ENCODE measurements around the gene RHOD.

Gene RHOD

GRCh38 chr11:67022961-67023956, 33.4 kb upstream of the RHOD start, which contains the start of gene SYT12:
TSS of gene SYT12 (plus strand) at chr11:67023134. CDS start at chr11:67030145, 7,011 bp downstream.
- Histone ChIP-seq H3K36me3 (ENCODE audit: control insufficient read depth, insufficient read depth, low read length) (no peaks in the 10 kb centered on the region), H3K27ac (ENCODE audit: low read depth, low read length, severe bottlenecking) (no peak within 1 kb of the TSS), H3K4me3 (ENCODE audit: extremely low read depth, insufficient read depth, low read length, poor library complexity, severe bottlenecking) (peak within 1 kb of the TSS; percentile 18), H3K9me3 (ENCODE audit: control insufficient read depth, low read length) (no peaks in the 10 kb centered on the region), H3K4me1 (ENCODE audit: control insufficient read depth, insufficient read depth, low read length, poor library complexity, severe bottlenecking) (peaks cover 2% of the 10 kb centered on the region)
- WGBS, 2 experiments (ENCODE audit: insufficient coverage in 2 of 2): 2 to 5% methylated on average over 96 to 99 of the region's 118 CpGs

GRCh38 chr11:67023957-67024353, 32.7 kb upstream of the RHOD start:
- Histone ChIP-seq H3K9me3 (ENCODE audit: control insufficient read depth, low read length) (no peaks in the 10 kb centered on the region), H3K27ac (ENCODE audit: low read depth, low read length, severe bottlenecking) (no peak overlapping the region), H3K4me1 (ENCODE audit: control insufficient read depth, insufficient read depth, low read length, poor library complexity, severe bottlenecking) (peaks cover 2% of the 10 kb centered on the region), H3K36me3 (ENCODE audit: control insufficient read depth, insufficient read depth, low read length) (no peaks in the 10 kb centered on the region), H3K4me3 (ENCODE audit: extremely low read depth, insufficient read depth, low read length, poor library complexity, severe bottlenecking) (no peak overlapping the region)
- 46 to 74% methylated on average over 4 of the region's 6 CpGs for WGBS, 2 experiments (ENCODE audit: insufficient coverage in 2 of 2)

- peaks cover 2% of the 10 kb centered on the region for H3K4me1 ChIP-seq (ENCODE audit: control insufficient read depth, insufficient read depth, low read length, poor library complexity, severe bottlenecking)
- H3K4me3 ChIP-seq (ENCODE audit: extremely low read depth, insufficient read depth, low read length, poor library complexity, severe bottlenecking): no peak overlapping the region
- no peaks in the 10 kb centered on the region for H3K36me3 ChIP-seq (ENCODE audit: control insufficient read depth, insufficient read depth, low read length)
- no peak overlapping the region for H3K27ac ChIP-seq (ENCODE audit: low read depth, low read length, severe bottlenecking)
- WGBS, 2 experiments (ENCODE audit: insufficient coverage in 2 of 2): 80 to 83% methylated on average over 3 to 5 of the region's 5 CpGs
- H3K9me3 ChIP-seq (ENCODE audit: control insufficient read depth, low read length): no peaks in the 10 kb centered on the region
Measured at GRCh38 chr11:67024410-67024809, 32.2 kb upstream of the RHOD start.

- Histone ChIP-seq H3K27ac (ENCODE audit: low read depth, low read length, severe bottlenecking) (no peak overlapping the region), H3K4me3 (ENCODE audit: extremely low read depth, insufficient read depth, low read length, poor library complexity, severe bottlenecking) (no peak overlapping the region), H3K4me1 (ENCODE audit: control insufficient read depth, insufficient read depth, low read length, poor library complexity, severe bottlenecking) (peaks cover 2% of the 10 kb centered on the region), H3K36me3 (ENCODE audit: control insufficient read depth, insufficient read depth, low read length) (no peaks in the 10 kb centered on the region), H3K9me3 (ENCODE audit: control insufficient read depth, low read length) (no peaks in the 10 kb centered on the region)
- 80 to 100% methylated on average over 1 of the region's 1 CpG for WGBS, 2 experiments (ENCODE audit: insufficient coverage in 2 of 2)
Measured at GRCh38 chr11:67024966-67025365, 31.7 kb upstream of the RHOD start.

- peaks cover 7% of the 10 kb centered on the region for H3K4me1 ChIP-seq (ENCODE audit: control insufficient read depth, insufficient read depth, low read length, poor library complexity, severe bottlenecking)
- H3K4me3 ChIP-seq (ENCODE audit: extremely low read depth, insufficient read depth, low read length, poor library complexity, severe bottlenecking): no peak overlapping the region
- no peaks in the 10 kb centered on the region for H3K36me3 ChIP-seq (ENCODE audit: control insufficient read depth, insufficient read depth, low read length)
- 80 to 86% methylated on average over 2 to 5 of the region's 8 CpGs for WGBS, 2 experiments (ENCODE audit: insufficient coverage in 2 of 2)
- H3K9me3 ChIP-seq (ENCODE audit: control insufficient read depth, low read length): no peaks in the 10 kb centered on the region
- H3K27ac ChIP-seq (ENCODE audit: low read depth, low read length, severe bottlenecking): no peak overlapping the region
Measured at GRCh38 chr11:67025750-67026149, 30.9 kb upstream of the RHOD start.

GRCh38 chr11:67026941-67027340, 29.7 kb upstream of the RHOD start:
- no peaks in the 10 kb centered on the region for H3K9me3 ChIP-seq (ENCODE audit: control insufficient read depth, low read length)
- 75 to 97% methylated on average over 3 of the region's 5 CpGs for WGBS, 2 experiments (ENCODE audit: insufficient coverage in 2 of 2)
- peaks cover 13% of the 10 kb centered on the region for H3K4me1 ChIP-seq (ENCODE audit: control insufficient read depth, insufficient read depth, low read length, poor library complexity, severe bottlenecking)
- no peaks in the 10 kb centered on the region for H3K36me3 ChIP-seq (ENCODE audit: control insufficient read depth, insufficient read depth, low read length)
- H3K4me3 ChIP-seq (ENCODE audit: extremely low read depth, insufficient read depth, low read length, poor library complexity, severe bottlenecking): no peak overlapping the region
- H3K27ac ChIP-seq (ENCODE audit: low read depth, low read length, severe bottlenecking): no peak overlapping the region

GRCh38 chr11:67027483-67027930, 29.1 kb upstream of the RHOD start:
- H3K27ac ChIP-seq (ENCODE audit: low read depth, low read length, severe bottlenecking): no peak overlapping the region
- no peaks in the 10 kb centered on the region for H3K9me3 ChIP-seq (ENCODE audit: control insufficient read depth, low read length)
- H3K4me3 ChIP-seq (ENCODE audit: extremely low read depth, insufficient read depth, low read length, poor library complexity, severe bottlenecking): no peak overlapping the region
- H3K4me1 ChIP-seq (ENCODE audit: control insufficient read depth, insufficient read depth, low read length, poor library complexity, severe bottlenecking): peaks cover 17% of the 10 kb centered on the region
- WGBS, 2 experiments (ENCODE audit: insufficient coverage in 2 of 2): 88 to 94% methylated on average over 11 of the region's 12 CpGs
- no peaks in the 10 kb centered on the region for H3K36me3 ChIP-seq (ENCODE audit: control insufficient read depth, insufficient read depth, low read length)

- Histone ChIP-seq H3K27ac (ENCODE audit: low read depth, low read length, severe bottlenecking) (no peak overlapping the region), H3K36me3 (ENCODE audit: control insufficient read depth, insufficient read depth, low read length) (no peaks in the 10 kb centered on the region), H3K9me3 (ENCODE audit: control insufficient read depth, low read length) (no peaks in the 10 kb centered on the region), H3K4me1 (ENCODE audit: control insufficient read depth, insufficient read depth, low read length, poor library complexity, severe bottlenecking) (peaks cover 18% of the 10 kb centered on the region), H3K4me3 (ENCODE audit: extremely low read depth, insufficient read depth, low read length, poor library complexity, severe bottlenecking) (no peak overlapping the region)
- 96 to 100% methylated on average over 1 to 3 of the region's 6 CpGs for WGBS, 2 experiments (ENCODE audit: insufficient coverage in 2 of 2)
Measured at GRCh38 chr11:67027943-67028542, 28.6 kb upstream of the RHOD start.

- 86 to 87% methylated on average over 4 to 5 of the region's 6 CpGs for WGBS, 2 experiments (ENCODE audit: insufficient coverage in 2 of 2)
- H3K4me1 ChIP-seq (ENCODE audit: control insufficient read depth, insufficient read depth, low read length, poor library complexity, severe bottlenecking): peaks cover 27% of the 10 kb centered on the region
- H3K4me3 ChIP-seq (ENCODE audit: extremely low read depth, insufficient read depth, low read length, poor library complexity, severe bottlenecking): no peak overlapping the region
- H3K9me3 ChIP-seq (ENCODE audit: control insufficient read depth, low read length): no peaks in the 10 kb centered on the region
- H3K36me3 ChIP-seq (ENCODE audit: control insufficient read depth, insufficient read depth, low read length): no peaks in the 10 kb centered on the region
- no peak overlapping the region for H3K27ac ChIP-seq (ENCODE audit: low read depth, low read length, severe bottlenecking)
Measured at GRCh38 chr11:67029146-67029545, 27.5 kb upstream of the RHOD start.

GRCh38 chr11:67030976-67031375, 25.7 kb upstream of the RHOD start:
- Histone ChIP-seq H3K4me1 (ENCODE audit: control insufficient read depth, insufficient read depth, low read length, poor library complexity, severe bottlenecking) (peaks cover 29% of the 10 kb centered on the region), H3K4me3 (ENCODE audit: extremely low read depth, insufficient read depth, low read length, poor library complexity, severe bottlenecking) (no peak overlapping the region), H3K27ac (ENCODE audit: low read depth, low read length, severe bottlenecking) (no peak overlapping the region), H3K36me3 (ENCODE audit: control insufficient read depth, insufficient read depth, low read length) (no peaks in the 10 kb centered on the region), H3K9me3 (ENCODE audit: control insufficient read depth, low read length) (no peaks in the 10 kb centered on the region)
- WGBS, 2 experiments (ENCODE audit: insufficient coverage in 2 of 2): 96 to 100% methylated on average over 3 to 5 of the region's 9 CpGs

All from mesodermal cell (in vitro differentiated cells).